ENCODE measurements around the gene FCHSD2. TPM values are rescaled to one million over a fixed set of nuclear protein-coding genes. Genes with fewer than 3 reads are reported as not detected.
A peak's percentile ranks its signal among the peaks of the same experiment; 100 is the strongest.

The FCHSD2 gene
- total and polyA plus RNA-seq, 2 donors (not counting 1 experiment from before 2014, with no cell fraction given) = 113 to 189 TPM

- no peak overlapping the region for H3K27ac Mint-ChIP-seq
- H3K27me3 Mint-ChIP-seq = no peaks in the 10 kb centered on the region
- Histone ChIP-seq H3K27me3 (replicated peaks in 1 of 4; ENCODE audit: control extremely low read depth in 1 of 4, control insufficient read depth in 3 of 4, insufficient read depth in 4 of 4, low read length in 3 of 4) (no peaks in the 10 kb centered on the region), H4K20me1 (ENCODE audit: control insufficient read depth, insufficient read depth, low read length, poor library complexity, severe bottlenecking) (peaks cover 12% of the 10 kb centered on the region), H3K9me3 (ENCODE audit: control extremely low read depth in 1 of 3, control insufficient read depth in 2 of 3, insufficient read depth in 1 of 3, low read length in 2 of 3) (peaks cover 4 to 12% (median 9%) of the 10 kb centered on the region in 3 donors), H3K27ac (ENCODE audit: low read length in 2 of 2) (peak overlapping the region in 1 of 2 donors; percentile 64), H3K9ac (ENCODE audit: low read length) (no peak overlapping the region), H3K4me3 (ENCODE audit: control extremely low read depth in 1 of 5, extremely low read depth in 1 of 5, insufficient read depth in 1 of 5, low read depth in 2 of 5, low read length in 4 of 5) (no peak overlapping the region), H2AFZ (ENCODE audit: insufficient read depth, low read depth, low read length, poor library complexity, severe bottlenecking) (no peak overlapping the region), H3K4me2 (replicated peaks; ENCODE audit: low read depth, low read length, poor library complexity, severe bottlenecking) (peak overlapping the region; percentile 2), H3K36me3 (replicated peaks in 1 of 2; ENCODE audit: control extremely low read depth in 1 of 2, control insufficient read depth in 1 of 2, extremely low read depth in 1 of 2, insufficient read depth in 2 of 2, low read length in 1 of 2) (peaks cover 10 to 19% of the 10 kb centered on the region in 2 experiments), H3K4me1 (ENCODE audit: control insufficient read depth in 2 of 2, insufficient read depth in 2 of 2, low read length in 2 of 2) (peaks cover 19 to 37% of the 10 kb centered on the region in 2 donors), H3K79me2 (ENCODE audit: control insufficient read depth, insufficient read depth, low read length) (peaks cover 97% of the 10 kb centered on the region)
- DNase-seq (no peak), ATAC-seq (ENCODE audit: low read depth) (no peak)
- peaks cover 8% of the 10 kb centered on the region for H3K9me3 Mint-ChIP-seq (ENCODE audit: insufficient read depth)
- TF ChIP-seq, protein P1, sequence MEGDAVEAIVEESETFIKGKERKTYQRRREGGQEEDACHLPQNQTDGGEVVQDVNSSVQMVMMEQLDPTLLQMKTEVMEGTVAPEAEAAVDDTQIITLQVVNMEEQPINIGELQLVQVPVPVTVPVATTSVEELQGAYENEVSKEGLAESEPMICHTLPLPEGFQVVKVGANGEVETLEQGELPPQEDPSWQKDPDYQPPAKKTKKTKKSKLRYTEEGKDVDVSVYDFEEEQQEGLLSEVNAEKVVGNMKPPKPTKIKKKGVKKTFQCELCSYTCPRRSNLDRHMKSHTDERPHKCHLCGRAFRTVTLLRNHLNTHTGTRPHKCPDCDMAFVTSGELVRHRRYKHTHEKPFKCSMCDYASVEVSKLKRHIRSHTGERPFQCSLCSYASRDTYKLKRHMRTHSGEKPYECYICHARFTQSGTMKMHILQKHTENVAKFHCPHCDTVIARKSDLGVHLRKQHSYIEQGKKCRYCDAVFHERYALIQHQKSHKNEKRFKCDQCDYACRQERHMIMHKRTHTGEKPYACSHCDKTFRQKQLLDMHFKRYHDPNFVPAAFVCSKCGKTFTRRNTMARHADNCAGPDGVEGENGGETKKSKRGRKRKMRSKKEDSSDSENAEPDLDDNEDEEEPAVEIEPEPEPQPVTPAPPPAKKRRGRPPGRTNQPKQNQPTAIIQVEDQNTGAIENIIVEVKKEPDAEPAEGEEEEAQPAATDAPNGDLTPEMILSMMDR (IDR thresholded peaks at IDR 0.05) = no peak
- TF ChIP-seq EZH2 (IDR thresholded peaks at IDR 0.05; ENCODE audit: borderline replicate concordance, insufficient read depth, low read depth, low read length, poor library complexity, severe bottlenecking) = no peak
- H3K4me3 Mint-ChIP-seq = no peak overlapping the region
- peaks cover 58% of the 10 kb centered on the region for H3K4me1 Mint-ChIP-seq
- POLR2A ChIA-PET = no interaction called here
- intact Hi-C loops (cut with micrococcal nuclease) = loop anchor here (2.0 to 5.0 kb wide), 2 partner anchors 17 to 33 kb away; no protein-coding TSS in a partner anchor
- CTCF ChIA-PET = no interaction called here
Observed at GRCh38 chr11:73019449-73019848, 122.7 kb downstream of the FCHSD2 start.

GRCh38 chr11:73018856-73019255 lies 123.3 kb downstream of the FCHSD2 start:
- Mint-ChIP-seq H3K9me3 (ENCODE audit: insufficient read depth) (peaks cover 2% of the 10 kb centered on the region), H3K4me3 (no peak overlapping the region), H3K27ac (peak overlapping the region; percentile 60), H3K27me3 (no peaks in the 10 kb centered on the region), H3K4me1 (peaks cover 61% of the 10 kb centered on the region)
- Histone ChIP-seq H3K36me3 (replicated peaks in 1 of 2; ENCODE audit: control extremely low read depth in 1 of 2, control insufficient read depth in 1 of 2, extremely low read depth in 1 of 2, insufficient read depth in 2 of 2, low read length in 1 of 2) (peaks cover 6 to 21% of the 10 kb centered on the region in 2 experiments), H3K79me2 (ENCODE audit: control insufficient read depth, insufficient read depth, low read length) (peaks cover 97% of the 10 kb centered on the region), H3K4me1 (ENCODE audit: control insufficient read depth in 2 of 2, insufficient read depth in 2 of 2, low read length in 2 of 2) (peaks cover 25 to 43% of the 10 kb centered on the region in 2 donors), H3K9ac (ENCODE audit: low read length) (peak overlapping the region; percentile 9), H3K27me3 (replicated peaks in 1 of 4; ENCODE audit: control extremely low read depth in 1 of 4, control insufficient read depth in 3 of 4, insufficient read depth in 4 of 4, low read length in 3 of 4) (no peaks in the 10 kb centered on the region), H3K27ac (ENCODE audit: low read length in 2 of 2) (peak overlapping the region in 1 of 2 donors; percentile 64), H3K4me2 (replicated peaks; ENCODE audit: low read depth, low read length, poor library complexity, severe bottlenecking) (peak overlapping the region; percentile 2), H3K4me3 (ENCODE audit: control extremely low read depth in 1 of 5, extremely low read depth in 1 of 5, insufficient read depth in 1 of 5, low read depth in 2 of 5, low read length in 4 of 5) (no peak overlapping the region), H2AFZ (ENCODE audit: insufficient read depth, low read depth, low read length, poor library complexity, severe bottlenecking) (no peak overlapping the region), H4K20me1 (ENCODE audit: control insufficient read depth, insufficient read depth, low read length, poor library complexity, severe bottlenecking) (peaks cover 12% of the 10 kb centered on the region), H3K9me3 (ENCODE audit: control extremely low read depth in 1 of 3, control insufficient read depth in 2 of 3, insufficient read depth in 1 of 3, low read length in 2 of 3) (peaks cover 4 to 6% (median 6%) of the 10 kb centered on the region in 3 donors)
- DNase-seq (no peak), ATAC-seq (ENCODE audit: low read depth) (no peak)
- ChIA-PET POLR2A (no interaction called here), CTCF (no interaction called here)
- TF ChIP-seq, protein P1 (IDR thresholded peaks at IDR 0.05) = no peak
- TF ChIP-seq EZH2 (IDR thresholded peaks at IDR 0.05; ENCODE audit: borderline replicate concordance, insufficient read depth, low read depth, low read length, poor library complexity, severe bottlenecking) = no peak
- intact Hi-C loops (cut with micrococcal nuclease) = loop anchor here (2.0 to 5.0 kb wide), 2 partner anchors 18 to 33 kb away; no protein-coding TSS in a partner anchor

All from B cell (primary cell).